GM12872 (cell line): ENCODE results near the gene ACADL.

Experiments
- CTCF ChIP-seq: IDR thresholded peaks from 3 replicates; pipeline ENCODE4 v1.5.1; 2011; ENCODE audit warnings: low read depth, mild to moderate bottlenecking, low read length, moderate library complexity; ENCODE audit not compliant: insufficient read depth

The ACADL gene

DNA sequence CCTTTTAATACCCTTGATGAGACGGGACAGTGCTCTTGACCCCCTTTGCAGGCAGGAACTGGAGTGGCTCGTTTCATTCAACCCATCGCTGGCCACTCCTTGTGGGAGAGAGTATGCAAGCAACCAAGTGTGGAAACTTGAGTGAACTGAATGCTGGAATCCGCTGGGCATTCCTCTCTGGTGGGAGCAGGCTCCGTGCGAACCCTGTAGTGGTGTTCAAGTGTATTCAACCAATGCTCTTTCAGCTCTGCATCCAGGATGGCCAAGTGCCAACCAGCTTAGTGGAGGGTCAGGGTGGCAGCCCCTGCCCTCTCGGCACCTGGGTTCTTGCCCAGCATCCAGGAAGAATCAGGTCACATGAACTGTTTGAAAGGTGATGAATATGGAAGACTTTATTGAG lies 3.3 kb upstream of the ACADL start:
- no peak for TF ChIP-seq CTCF

- no peak for TF ChIP-seq CTCF
Observed at GRCh38 chr2:210227290-210228088, 2.2 kb upstream of the ACADL start.

DNA sequence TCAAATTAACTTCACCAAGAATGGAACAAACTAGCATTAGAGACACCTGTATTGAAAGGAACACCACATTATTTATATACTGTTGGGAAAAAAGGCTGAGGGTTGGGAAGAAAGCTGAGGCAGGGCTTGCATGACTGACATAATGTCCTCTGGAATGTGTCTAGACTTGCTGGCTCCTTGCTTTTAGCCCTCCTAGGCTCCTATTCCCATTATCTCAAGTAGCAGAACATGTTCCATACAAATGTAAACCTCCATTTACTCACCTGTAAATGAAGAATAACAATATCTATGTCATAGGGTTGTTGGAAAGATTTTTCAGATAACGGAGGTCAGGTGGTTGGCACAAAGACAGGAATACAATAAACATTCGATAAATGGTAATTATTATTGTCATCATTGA lies 976 bp upstream of the ACADL start:
- no peak for TF ChIP-seq CTCF

DNA sequence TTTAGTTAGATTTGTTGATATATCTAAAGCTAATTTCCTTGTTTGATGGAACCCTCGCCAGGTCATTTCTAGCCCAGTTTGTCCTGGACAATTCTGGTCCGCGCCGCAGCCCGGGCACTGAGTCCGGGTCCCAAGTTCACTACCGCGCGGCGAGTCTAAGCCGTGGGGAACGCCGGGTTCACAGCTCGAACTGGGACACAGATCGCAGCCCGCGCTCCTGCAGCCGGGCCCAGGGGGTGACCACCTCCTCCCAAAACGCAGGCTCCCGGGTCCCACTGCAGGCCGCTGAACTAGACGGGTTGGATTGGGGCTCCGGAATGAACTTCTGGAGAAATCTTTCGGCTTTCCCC lies 681 bp downstream of the ACADL start:
- no peak for TF ChIP-seq CTCF

GRCh38 chr2:210215120-210215519 lies 10.1 kb downstream of the ACADL start:
- TF ChIP-seq CTCF = no peak

DNA sequence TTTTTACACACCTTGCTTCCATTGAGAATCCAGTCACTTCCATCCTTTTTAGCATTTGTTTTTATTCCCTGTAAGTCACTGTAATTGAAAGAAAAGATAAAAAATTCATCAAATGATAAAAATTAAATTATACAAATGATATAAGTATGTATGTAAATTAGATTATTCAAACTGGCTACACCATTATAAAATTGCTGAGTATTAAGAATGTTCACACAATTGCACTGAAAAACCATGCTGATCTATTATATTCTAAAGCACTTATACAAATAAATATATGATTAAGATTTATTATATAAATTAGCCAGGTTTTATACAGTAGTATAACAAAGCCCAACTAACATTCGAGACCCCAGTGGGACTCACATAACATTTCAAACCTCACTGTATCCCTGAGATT lies 15.1 kb downstream of the ACADL start:
- TF ChIP-seq CTCF = no peak

DNA sequence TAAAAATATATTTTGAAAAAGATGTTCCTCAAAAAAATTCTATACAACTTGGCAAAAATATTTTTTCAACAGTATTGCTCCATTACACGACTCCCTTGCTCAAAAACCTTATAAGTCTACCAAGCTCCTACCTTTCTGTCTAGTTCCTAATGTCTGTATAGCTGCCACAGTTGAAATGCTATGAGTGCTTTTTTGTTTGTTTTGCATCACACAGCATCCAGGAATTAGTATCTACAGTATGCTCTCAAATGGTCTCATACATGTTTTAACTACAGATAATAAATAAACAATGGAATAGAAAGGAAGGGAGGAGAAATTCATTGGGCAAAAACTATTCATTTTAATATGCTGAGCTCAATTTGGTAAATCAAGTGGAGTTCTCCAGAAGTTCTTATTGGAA lies 17.3 kb downstream of the ACADL start:
- TF ChIP-seq CTCF = no peak
